ENCODE measurements around the gene CAMK2D. TPM values are rescaled to one million over a fixed set of nuclear protein-coding genes. Genes with fewer than 3 reads are reported as not detected.
A peak's percentile ranks its signal among the peaks of the same experiment; 100 is the strongest.

Gene CAMK2D
- 10 to 100 TPM; 30.7 to 44.2 (median 36.2) TPM for total RNA-seq
- 10 to 100 TPM in 1 of 3 donors, 1 to 10 TPM in 2; 5.9 to 14.5 (median 8.5) TPM for polyA plus RNA-seq
- long read RNA-seq, donor 1, full-length matches to known transcripts: 5 of 5 reads
- long read RNA-seq, donor 1, partial matches to known transcripts: 0 of 5 reads
- long read RNA-seq, donor 1, other reads (novel, unspliced or antisense): 0 of 5 reads
- long read RNA-seq, donor 2, full-length matches to known transcripts: 4 of 4 reads
- long read RNA-seq, donor 2, partial matches to known transcripts: 0 of 4 reads
- long read RNA-seq, donor 2, other reads (novel, unspliced or antisense): 0 of 4 reads

- H3K4me3 ChIP-seq: peak within 1 kb of the TSS; percentile 52 to 85 (median 64)
- intact Hi-C loops (cut with DNase I; ENCODE audit: low total_unique reads): no loop called here
- peak within 1 kb of the TSS; percentile 94 to 99 (median 98) for H3K27ac ChIP-seq
- no peaks in the 10 kb centered on the region for H3K27me3 ChIP-seq (replicated peaks in 1 of 7)
- no peaks in the 10 kb centered on the region for H3K9me3 ChIP-seq
- H3K36me3 ChIP-seq: peaks cover 0 to 8% (median 0%) of the 10 kb centered on the region in 6 donors
- peak in 1 of 3 donors; percentile 26 for TF ChIP-seq POLR2A (IDR thresholded peaks at IDR 0.05)
- peak; percentile 23 to 64 (median 49) for TF ChIP-seq CTCF (IDR thresholded peaks at IDR 0.05 in 8 of 11, conservative IDR thresholded peaks at IDR 0.05 in 3 of 11)
- peak; percentile 21 to 79 (median 62) for TF ChIP-seq POLR2AphosphoS5 (IDR thresholded peaks at IDR 0.05)
- peaks cover 25 to 49% (median 37%) of the 10 kb centered on the region in 6 donors for H3K4me1 ChIP-seq
- DNase-seq: peak; percentile 95
- WGBS, 5 donors: 0 to 1% (median 1%) methylated on average over 28 to 50 of the region's 50 CpGs
These were observed at the start of gene CAMK2D for GRCh38 chr4:113761620-113762185. Gene CAMK2D (minus strand): TSS chr4:113761738. CDS start chr4:113761068, 670 bp downstream.

- Histone ChIP-seq H3K4me1 (peaks cover 0 to 9% (median 0%) of the 10 kb centered on the region in 6 donors), H3K9me3 (no peaks in the 10 kb centered on the region), H3K27ac (no peak overlapping the region), H3K27me3 (replicated peaks in 1 of 7) (no peaks in the 10 kb centered on the region), H3K36me3 (no peaks in the 10 kb centered on the region), H3K4me3 (no peak overlapping the region)
- TF ChIP-seq CTCF (IDR thresholded peaks at IDR 0.05 in 8 of 11, conservative IDR thresholded peaks at IDR 0.05 in 3 of 11): no peak
- DNase-seq: no peak
- intact Hi-C loops (cut with DNase I; ENCODE audit: low total_unique reads): no loop called here
- WGBS, 5 donors: 70 to 87% (median 76%) methylated on average over 2 of the region's 2 CpGs
These were observed 49.4 kb upstream of the CAMK2D start for GRCh38 chr4:113810906-113811305.

GRCh38 chr4:113809311-113809710 is 47.8 kb upstream of the CAMK2D start:
- H3K27ac ChIP-seq: no peak overlapping the region
- no peak for TF ChIP-seq POLR2AphosphoS5 (IDR thresholded peaks at IDR 0.05)
- no peak for TF ChIP-seq CTCF (IDR thresholded peaks at IDR 0.05 in 8 of 11, conservative IDR thresholded peaks at IDR 0.05 in 3 of 11)
- no peak for TF ChIP-seq POLR2A (IDR thresholded peaks at IDR 0.05)
- DNase-seq: no peak
- H3K27me3 ChIP-seq (replicated peaks in 1 of 7): no peaks in the 10 kb centered on the region
- H3K4me3 ChIP-seq: no peak overlapping the region
- 53 to 80% (median 67%) methylated on average over 5 of the region's 5 CpGs for whole genome bisulfite sequencing, 5 donors
- peaks cover 0 to 9% (median 0%) of the 10 kb centered on the region in 6 donors for H3K4me1 ChIP-seq
- no peaks in the 10 kb centered on the region for H3K36me3 ChIP-seq
- intact Hi-C loops (cut with DNase I; ENCODE audit: low total_unique reads): no loop called here
- no peaks in the 10 kb centered on the region for H3K9me3 ChIP-seq

GRCh38 chr4:113806850-113807249 is 45.3 kb upstream of the CAMK2D start:
- Histone ChIP-seq H3K4me1 (peaks cover 0 to 9% (median 0%) of the 10 kb centered on the region in 6 donors), H3K9me3 (peaks cover 0 to 11% (median 8%) of the 10 kb centered on the region in 8 donors), H3K27me3 (replicated peaks in 1 of 7) (no peaks in the 10 kb centered on the region), H3K27ac (no peak overlapping the region), H3K4me3 (no peak overlapping the region), H3K36me3 (no peaks in the 10 kb centered on the region)
- intact Hi-C loops (cut with DNase I; ENCODE audit: low total_unique reads): no loop called here
- no peak for DNase-seq
- TF ChIP-seq CTCF (IDR thresholded peaks at IDR 0.05 in 8 of 11, conservative IDR thresholded peaks at IDR 0.05 in 3 of 11): no peak
- no peak for TF ChIP-seq POLR2A (IDR thresholded peaks at IDR 0.05)
- no peak for TF ChIP-seq POLR2AphosphoS5 (IDR thresholded peaks at IDR 0.05)
